Lower leg skin (tissue), 3 donors: Measurements from ENCODE around the gene ETFDH.

Experiments
- POLR2A ChIP-seq, 2 donors: fragments of 450-650 bp; IDR thresholded peaks; one replicate each; pipeline ENCODE4 v1.6.1; 2016 to 2017; ENCODE audit warnings: antibody characterized with exemption in 2 of 2, mild to moderate bottlenecking in 1 of 2, moderate library complexity in 1 of 2
- TF ChIP-seq, protein P1 (sequence below), 3 donors: fragments of 450-650 bp; IDR thresholded peaks; one replicate each; pipeline ENCODE4 v1.5.1; 2016; ENCODE audit warnings: antibody characterized with exemption in 3 of 3, mild to moderate bottlenecking in 3 of 3, moderate library complexity in 2 of 3

- TF ChIP-seq, protein P1, sequence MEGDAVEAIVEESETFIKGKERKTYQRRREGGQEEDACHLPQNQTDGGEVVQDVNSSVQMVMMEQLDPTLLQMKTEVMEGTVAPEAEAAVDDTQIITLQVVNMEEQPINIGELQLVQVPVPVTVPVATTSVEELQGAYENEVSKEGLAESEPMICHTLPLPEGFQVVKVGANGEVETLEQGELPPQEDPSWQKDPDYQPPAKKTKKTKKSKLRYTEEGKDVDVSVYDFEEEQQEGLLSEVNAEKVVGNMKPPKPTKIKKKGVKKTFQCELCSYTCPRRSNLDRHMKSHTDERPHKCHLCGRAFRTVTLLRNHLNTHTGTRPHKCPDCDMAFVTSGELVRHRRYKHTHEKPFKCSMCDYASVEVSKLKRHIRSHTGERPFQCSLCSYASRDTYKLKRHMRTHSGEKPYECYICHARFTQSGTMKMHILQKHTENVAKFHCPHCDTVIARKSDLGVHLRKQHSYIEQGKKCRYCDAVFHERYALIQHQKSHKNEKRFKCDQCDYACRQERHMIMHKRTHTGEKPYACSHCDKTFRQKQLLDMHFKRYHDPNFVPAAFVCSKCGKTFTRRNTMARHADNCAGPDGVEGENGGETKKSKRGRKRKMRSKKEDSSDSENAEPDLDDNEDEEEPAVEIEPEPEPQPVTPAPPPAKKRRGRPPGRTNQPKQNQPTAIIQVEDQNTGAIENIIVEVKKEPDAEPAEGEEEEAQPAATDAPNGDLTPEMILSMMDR (IDR thresholded peaks at IDR 0.05), result no peak
- no peak for TF ChIP-seq POLR2A (IDR thresholded peaks at IDR 0.05)
Observed at GRCh38 chr4:158667651-158668198, 4.4 kb upstream of the ETFDH start.
